PC-3 (cell line): ENCODE measurements around the gene CNMD.

Source experiments
- CTCF ChIP-seq: fragments of 300-600 bp; sonication (generic); conservative IDR thresholded peaks from 2 replicates; pipeline ENCODE4 v1.5.1; 2017; ENCODE audit warnings: antibody characterized with exemption, low read depth, mild to moderate bottlenecking, low read length
- EZH2 ChIP-seq: fragments of 300-600 bp; sonication (generic); IDR thresholded peaks from one replicate; pipeline ENCODE4 v1.6.1; 2017; ENCODE audit warnings: antibody characterized with exemption, mild to moderate bottlenecking, low read length; ENCODE audit not compliant: unreplicated experiment
- EZH2phosphoT487 ChIP-seq: fragments of 300-600 bp; sonication (generic); IDR thresholded peaks from 2 replicates; pipeline ENCODE4 v1.6.1; 2018; ENCODE audit warnings: mild to moderate bottlenecking, antibody characterized with exemption, low read length, borderline replicate concordance

GRCh38 chr13:52749419-52749818 lies 9.8 kb upstream of the CNMD start:
- TF ChIP-seq CTCF (no peak), EZH2 (no peak), EZH2phosphoT487 (no peak)
